H1 (cell line): ENCODE measurements around the gene HS6ST3. TPM values are rescaled to one million over a fixed set of nuclear protein-coding genes. Genes with fewer than 3 reads are reported as not detected.

Source experiments
- CTCF ChIA-PET: fragments of 300-600 bp; sonication (Branson Sonifier 250); formaldehyde crosslinking; loops from one replicate; lab custom pipeline; 2021; ENCODE audit not compliant: partially characterized antibody; lab: Charles Lee
- POLR2A ChIA-PET: fragments of 300-600 bp; sonication (Branson Sonifier 250); formaldehyde crosslinking; loops from one replicate; lab custom pipeline; 2021; ENCODE audit warnings: inconsistent platforms; ENCODE audit not compliant: partially characterized antibody; lab: Charles Lee
- DNase-seq, 2 experiments: peaks; one replicate each; pipeline versions ENCODE4 v3.0.0 to v3.0.0-alpha.2; 2010 to 2022; ENCODE audit warnings: low spot score in 2 of 2, low read depth in 1 of 2, mixed read lengths in 1 of 2
- FAIRE-seq: peaks from 2 replicates; lab custom pipeline; 2011; peaks lifted over from hg19 to GRCh38; lab: Jason Lieb, UNC
- H2AFZ ChIP-seq: 2 replicates; pipeline ENCODE4 v1.8.1; 2012; ENCODE audit warnings: low read length, inconsistent platforms
- H2AK5ac ChIP-seq: 2 replicates; pipeline ENCODE4 v1.6.1; 2013; ENCODE audit warnings: low read depth, low read length
- H2BK120ac ChIP-seq: replicated peaks from 2 replicates; pipeline ENCODE3; 2013; ENCODE audit warnings: low read depth, low read length, inconsistent platforms
- H2BK12ac ChIP-seq: 2 replicates; pipeline ENCODE4 v1.6.1; 2013; ENCODE audit warnings: low read depth, low read length
- H2BK15ac ChIP-seq: 2 replicates; pipeline ENCODE4 v1.6.1; 2013; ENCODE audit warnings: low read length
- H2BK20ac ChIP-seq: 2 replicates; pipeline ENCODE4 v1.6.1; 2013; ENCODE audit warnings: low read length
- H2BK5ac ChIP-seq: 2 replicates; pipeline ENCODE4 v1.6.1; 2013; ENCODE audit warnings: low read depth, low read length
- H3K14ac ChIP-seq: 2 replicates; pipeline ENCODE4 v1.6.1; 2013; ENCODE audit warnings: inconsistent platforms; ENCODE audit not compliant: insufficient read length
- H3K18ac ChIP-seq: 2 replicates; pipeline ENCODE4 v1.6.1; 2013; ENCODE audit warnings: low read length; ENCODE audit errors: extremely low read depth
- H3K23ac ChIP-seq: 2 replicates; pipeline ENCODE4 v1.6.1; 2013; ENCODE audit warnings: inconsistent platforms; ENCODE audit not compliant: insufficient read length
- H3K23me2 ChIP-seq: 2 replicates; pipeline ENCODE4 v1.6.1; 2013; ENCODE audit warnings: low read depth, low read length
- H3K27ac ChIP-seq: 2 replicates; pipeline ENCODE4 v1.6.1; 2011; ENCODE audit warnings: low read depth, low read length, inconsistent platforms
- H3K27me3 ChIP-seq, 4 experiments: replicated peaks in 1 of 4; 1 replicate in 1 of 4; 2 replicates in 3 of 4; pipeline versions ENCODE4 v1.6.1 to v1.8.1; 2011 to 2013; ENCODE audit warnings: low read length in 3 of 4, mild to moderate bottlenecking in 3 of 4, inconsistent platforms in 2 of 4, mixed read lengths in 2 of 4, moderate library complexity in 1 of 4; ENCODE audit not compliant: control insufficient read depth in 3 of 4, insufficient read depth in 3 of 4; ENCODE audit errors: extremely low read depth in 1 of 4
- H3K36me3 ChIP-seq, 4 experiments: 2 replicates each; pipeline versions ENCODE4 v1.6.1 to v1.8.1; 2011 to 2013; ENCODE audit warnings: mild to moderate bottlenecking in 4 of 4, low read length in 3 of 4, moderate library complexity in 2 of 4, control low read depth in 1 of 4, inconsistent platforms in 1 of 4; ENCODE audit not compliant: insufficient read depth in 4 of 4, control insufficient read depth in 2 of 4
- H3K4ac ChIP-seq: replicated peaks from 2 replicates; pipeline ENCODE3; 2013; ENCODE audit warnings: low read length, low read depth, mixed read lengths, inconsistent platforms; ENCODE audit not compliant: insufficient read length
- H3K4me1 ChIP-seq, 4 experiments: replicated peaks in 1 of 4; 1 replicate in 1 of 4; 2 replicates in 3 of 4; pipeline versions ENCODE4 v1.6.1 to v1.8.1; 2011 to 2013; ENCODE audit warnings: low read length in 3 of 4, inconsistent platforms in 2 of 4, mixed read lengths in 1 of 4; ENCODE audit not compliant: insufficient read depth in 4 of 4, control insufficient read depth in 3 of 4
- H3K4me2 ChIP-seq, 2 experiments: 2 replicates each; pipeline versions ENCODE4 v1.6.1 to v1.8.1; 2011 to 2013; ENCODE audit warnings: low read depth in 2 of 2, low read length in 2 of 2, control low read depth in 1 of 2, inconsistent platforms in 1 of 2, mild to moderate bottlenecking in 1 of 2; ENCODE audit not compliant: insufficient read depth in 1 of 2
- H3K4me3 ChIP-seq, 4 experiments: fragments of 200-600, 300-600 bp in 1 of 4; sonication (generic), shearing (Covaris generic), sonication (Bioruptor Twin) in 1 of 4; 2 replicates each; pipeline versions ENCODE4 v1.5.1 to v1.8.1; 2011 to 2016; ENCODE audit warnings: low read length in 4 of 4, low read depth in 3 of 4, control low read depth in 2 of 4, inconsistent platforms in 2 of 4, mild to moderate bottlenecking in 2 of 4, mixed read lengths in 1 of 4, moderate library complexity in 1 of 4; ENCODE audit not compliant: insufficient read depth in 2 of 4; ENCODE audit errors: extremely low read depth in 1 of 4
- H3K56ac ChIP-seq: replicated peaks from 2 replicates; pipeline ENCODE3; 2013; ENCODE audit warnings: low read depth, mild to moderate bottlenecking, mixed read lengths, low read length, inconsistent platforms; ENCODE audit not compliant: insufficient read length
- H3K79me1 ChIP-seq: 2 replicates; pipeline ENCODE4 v1.6.1; 2013; ENCODE audit warnings: low read depth, low read length, control low read depth
- H3K79me2 ChIP-seq, 2 experiments: 2 replicates each; pipeline versions ENCODE4 v1.6.1 to v1.8.1; 2012 to 2013; ENCODE audit warnings: low read length in 2 of 2, mild to moderate bottlenecking in 2 of 2, inconsistent platforms in 1 of 2; ENCODE audit not compliant: insufficient read depth in 2 of 2, control insufficient read depth in 1 of 2
- H3K9ac ChIP-seq, 4 experiments: replicated peaks in 1 of 4; 1 replicate in 1 of 4; 2 replicates in 3 of 4; pipeline versions ENCODE4 v1.6.1 to v1.8.1; 2011 to 2013; ENCODE audit warnings: low read depth in 3 of 4, low read length in 3 of 4, control low read depth in 2 of 4, mild to moderate bottlenecking in 2 of 4, moderate library complexity in 2 of 4, inconsistent platforms in 1 of 4; ENCODE audit errors: extremely low read depth in 1 of 4
- H3K9me3 ChIP-seq, 2 experiments: 2 replicates each; pipeline versions ENCODE4 v1.6.1 to v1.8.1; 2012 to 2013; ENCODE audit warnings: mild to moderate bottlenecking in 2 of 2, moderate library complexity in 2 of 2, control low read depth in 1 of 2, inconsistent platforms in 1 of 2, low read depth in 1 of 2, low read length in 1 of 2, mixed read lengths in 1 of 2; ENCODE audit not compliant: insufficient read depth in 2 of 2
- H4K20me1 ChIP-seq, 2 experiments: replicated peaks in 1 of 2; 2 replicates each; pipeline versions ENCODE3 to v1.8.1; 2011 to 2013; ENCODE audit warnings: inconsistent platforms in 2 of 2, low read length in 2 of 2, mild to moderate bottlenecking in 1 of 2; ENCODE audit not compliant: insufficient read depth in 2 of 2, control insufficient read depth in 1 of 2
- H4K5ac ChIP-seq: 2 replicates; pipeline ENCODE4 v1.6.1; 2013; ENCODE audit warnings: low read length, low read depth, mixed read lengths, inconsistent platforms; ENCODE audit not compliant: insufficient read length
- H4K8ac ChIP-seq: 2 replicates; pipeline ENCODE4 v1.8.0; 2013; ENCODE audit warnings: mild to moderate bottlenecking, moderate library complexity, low read length, inconsistent platforms; ENCODE audit not compliant: insufficient read depth; ENCODE audit errors: extremely low read depth
- H4K91ac ChIP-seq: replicated peaks from 2 replicates; pipeline ENCODE3; 2013; ENCODE audit warnings: low read length, mixed read lengths, inconsistent platforms; ENCODE audit not compliant: insufficient read length
- ASH2L ChIP-seq: fragments of 200-600, 300-600 bp; sonication (generic); IDR thresholded peaks from one replicate; pipeline ENCODE4 v1.7.1; 2017; ENCODE audit warnings: low read length
- FOSL1 ChIP-seq: IDR thresholded peaks from 2 replicates; pipeline ENCODE4 v1.6.1; 2011; ENCODE audit warnings: mild to moderate bottlenecking, low read depth, low read length, moderate library complexity; ENCODE audit not compliant: insufficient read depth
- KDM1A ChIP-seq: fragments of 200-600, 300-600 bp; sonication (generic); IDR thresholded peaks from 2 replicates; pipeline ENCODE4 v1.7.1; 2016; ENCODE audit warnings: mild to moderate bottlenecking, low read length, borderline replicate concordance
- KDM4A ChIP-seq: IDR thresholded peaks from one replicate; pipeline ENCODE4 v1.7.1; 2012; ENCODE audit warnings: low read depth, mild to moderate bottlenecking, moderate library complexity, low read length, inconsistent platforms; ENCODE audit not compliant: severe bottlenecking
- SUZ12 ChIP-seq: fragments of 200-600 bp; sonication (generic); IDR thresholded peaks from 2 replicates; pipeline ENCODE4 v1.6.1; 2012; ENCODE audit warnings: mild to moderate bottlenecking, inconsistent platforms, low read length, moderate library complexity, mixed read lengths
- TAF7 ChIP-seq: optimal IDR thresholded peaks from 2 replicates; pipeline ENCODE3; 2011; ENCODE audit warnings: low read depth, mild to moderate bottlenecking, inconsistent platforms, low read length, moderate library complexity, borderline replicate concordance
- WGBS, 2 experiments: shearing (Covaris generic) in 1 of 2; methylation state at CpG; one replicate each; pipeline versions ENCODE4 v1.1.6 to v1.1.7; 2013 to 2015; ENCODE audit warnings: low lambda C conversion rate in 2 of 2, mixed read lengths in 2 of 2, inconsistent platforms in 1 of 2, low coverage in 1 of 2, missing lambda C conversion rate in 1 of 2; ENCODE audit not compliant: insufficient replicate concordance in 2 of 2, insufficient coverage in 1 of 2, insufficient read length in 1 of 2; ENCODE audit errors: extremely low coverage in 1 of 2, missing lambda C conversion rate in 1 of 2; 5-methylcytosine and 5-hydroxymethylcytosine counted together
- polyA plus RNA-seq, 7 experiments: library from polyadenylated mRNA; depleted of rRNA in 3 of 7; stranded (reverse) in 5 of 7; unstranded in 2 of 7; fragments of >200 nt in 5 of 7; fragments of 200-250 nt in 2 of 7; gene quantifications; 1 replicate in 5 of 7; 2 replicates in 1 of 7; 4 replicates in 1 of 7; pipeline versions ENCODE4 v1.2.1 to v1.2.3, GENCODE V29; 2011 to 2013; ENCODE audit warnings: missing spikeins in 2 of 7, mixed read lengths in 2 of 7
- total RNA-seq: library from RNA; stranded (reverse); fragmentation: NEBNext Ultra II Directional; extraction: Animal tissue kit (Norgen Biotek cat#: 25700); gene quantifications from 2 replicates; pipeline ENCODE4 v1.2.1, GENCODE V29; 2021

Gene HS6ST3
- total and polyA plus RNA-seq, 2 of the 8 experiments (the other 6 are each of a cell fraction or from before 2014, with no cell fraction given), result 0.45 to 1.2 TPM

GRCh38 chr13:96172066-96172465 is 82.2 kb downstream of the HS6ST3 start:
- H3K4me1 ChIP-seq, result no peaks in the 10 kb centered on the region
- no peaks in the 10 kb centered on the region for H3K27me3 ChIP-seq
- no peak overlapping the region for H3K23ac ChIP-seq
- 89% methylated on average over 1 of the region's 1 CpG; no CpG with 5 or more reads in 1 of the 2 experiments for WGBS, 2 experiments
- no peak overlapping the region for H4K5ac ChIP-seq
- no peak overlapping the region for H2BK12ac ChIP-seq
- no peaks in the 10 kb centered on the region for H4K20me1 ChIP-seq
- no peak overlapping the region for H4K8ac ChIP-seq
- H3K56ac ChIP-seq, result no peak overlapping the region
- no peak overlapping the region for H2AFZ ChIP-seq
- no peak overlapping the region for H2BK120ac ChIP-seq
- no peak overlapping the region for H2BK5ac ChIP-seq
- H3K23me2 ChIP-seq, result no peaks in the 10 kb centered on the region
- H3K27ac ChIP-seq, result no peak overlapping the region
- no peak overlapping the region for H2BK15ac ChIP-seq
- no peak overlapping the region for H3K18ac ChIP-seq
- POLR2A ChIA-PET, result no interaction called here
- H3K14ac ChIP-seq, result no peak overlapping the region
- no peaks in the 10 kb centered on the region for H3K9me3 ChIP-seq
- H3K9ac ChIP-seq, result no peak overlapping the region
- H2AK5ac ChIP-seq, result no peak overlapping the region
- no peaks in the 10 kb centered on the region for H3K79me1 ChIP-seq
- no peak for FAIRE-seq
- no peak overlapping the region for H3K4me3 ChIP-seq
- no peaks in the 10 kb centered on the region for H3K36me3 ChIP-seq
- CTCF ChIA-PET, result no interaction called here
- no peak overlapping the region for H4K91ac ChIP-seq
- H3K4me2 ChIP-seq, result no peak overlapping the region
- H3K79me2 ChIP-seq, result no peaks in the 10 kb centered on the region
- no peak overlapping the region for H3K4ac ChIP-seq
- no peak overlapping the region for H2BK20ac ChIP-seq
- DNase-seq, result no peak
- no peak for TF ChIP-seq TAF7
- TF ChIP-seq KDM4A, result no peak
- no peak for TF ChIP-seq KDM1A
- no peak for TF ChIP-seq FOSL1
- TF ChIP-seq SUZ12, result no peak
- no peak for TF ChIP-seq ASH2L
